Endometrial microvascular endothelial cells (primary cell): ENCODE measurements around the gene CHD2. TPM values are rescaled to one million over a fixed set of nuclear protein-coding genes. Genes with fewer than 3 reads are reported as not detected.
"Not testable (repeated sequence)": the region's sequence is repeated elsewhere in the genome, so short reads cannot be mapped to it uniquely, and the experiment has no call there.

Source experiments
- in situ Hi-C: cut with HindIII; loops from 2 replicates; pipeline ENCODE4 v1.10.0; 2017; ENCODE audit warnings: low sequenced_read_pairs, low pct_unique_long_range_greater_than_20kb; ENCODE audit errors: inconsistent ontology term
- total RNA-seq: library from RNA; depleted of rRNA; stranded (reverse); fragments of >200 nt; gene quantifications from one replicate; pipeline ENCODE4 v1.2.3, GENCODE V29; 2015; ENCODE audit errors: inconsistent ontology term

CHD2 gene
- total RNA-seq, 1 donor from 2014 or later, result 39.8 TPM

DNA sequence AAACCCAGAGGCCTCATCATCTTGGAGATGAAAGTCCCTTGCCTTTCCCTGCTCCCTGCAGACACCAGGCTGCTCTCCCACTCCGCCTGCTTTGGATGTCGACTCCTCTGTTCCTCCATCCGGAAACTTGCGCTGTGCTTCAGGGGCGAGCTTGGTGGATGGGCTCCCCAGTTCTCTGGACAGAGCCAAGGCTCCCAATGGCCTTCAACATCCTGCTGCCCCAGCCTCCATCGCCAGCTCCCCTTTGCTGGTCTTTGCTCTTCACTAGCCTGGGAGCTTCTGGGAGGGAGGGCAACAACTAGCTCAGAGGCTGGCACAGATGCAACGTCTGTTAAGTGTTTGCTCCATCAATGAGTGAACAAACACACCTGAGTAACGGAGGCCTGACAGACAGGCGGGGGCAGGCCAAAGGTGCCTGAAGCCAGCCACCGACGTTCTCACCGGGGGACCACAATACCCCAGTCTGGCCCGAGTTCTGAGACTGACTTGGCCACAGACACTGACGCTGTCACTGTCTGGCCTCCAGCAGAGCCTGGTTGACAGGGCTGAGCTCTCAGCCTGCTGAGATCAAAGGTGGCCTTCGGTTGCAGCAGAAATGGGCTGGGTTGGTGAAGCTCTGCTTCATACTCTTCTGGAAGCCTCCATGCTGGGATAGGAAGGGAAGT, 149.9 kb downstream of the CHD2 start:
- in situ Hi-C loops, result no loop called here

DNA sequence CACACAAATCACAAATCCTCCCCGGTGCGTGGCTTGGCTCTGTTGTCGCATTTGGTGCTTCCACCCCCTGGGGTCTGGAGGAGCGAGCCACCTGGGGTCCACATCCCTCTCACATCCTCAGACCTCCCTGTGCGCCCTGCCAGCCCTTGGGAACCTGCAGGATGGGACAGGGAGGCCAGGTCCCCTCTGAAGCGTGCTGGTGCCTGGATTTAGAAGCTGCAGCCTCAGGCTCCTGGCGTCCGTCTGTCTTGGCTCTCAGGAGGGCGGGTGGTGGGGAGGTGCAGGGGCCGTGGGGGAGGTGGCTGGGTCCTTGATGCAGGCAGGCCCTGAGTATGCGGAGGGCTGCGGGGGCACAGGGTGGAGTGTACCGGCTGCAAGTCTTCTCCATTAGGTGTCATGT, 150.5 kb downstream of the CHD2 start:
- in situ Hi-C loops, result no loop called here

- in situ Hi-C loops, result no loop called here
These were observed 151.3 kb downstream of the CHD2 start for GRCh38 chr15:93051236-93052089.

GRCh38 chr15:93052090-93052879, 152.2 kb downstream of the CHD2 start:
- in situ Hi-C loops, result no loop called here

DNA sequence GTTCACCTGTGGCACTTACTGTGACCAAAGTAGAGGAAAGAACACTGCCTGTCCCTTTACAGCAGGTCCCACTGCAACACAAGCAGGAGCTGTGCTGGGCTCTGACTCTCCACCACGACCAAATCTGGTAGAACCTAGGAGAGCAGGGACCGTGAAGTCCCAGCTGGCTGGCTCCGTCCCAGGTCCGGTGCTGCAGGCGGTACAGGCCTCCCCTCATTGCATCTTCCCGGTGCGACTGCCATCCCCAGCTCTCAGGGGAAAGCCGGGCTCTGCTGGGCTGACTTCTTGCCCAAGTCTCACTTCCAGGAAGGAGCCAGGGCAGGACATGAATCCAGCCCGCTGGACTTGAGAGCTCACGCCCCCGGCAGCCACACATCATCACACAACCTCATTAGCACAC, 155.1 kb downstream of the CHD2 start:
- in situ Hi-C loops, result no loop called here

GRCh38 chr15:93056836-93057235, 156.7 kb downstream of the CHD2 start:
- in situ Hi-C loops, result no loop called here

DNA sequence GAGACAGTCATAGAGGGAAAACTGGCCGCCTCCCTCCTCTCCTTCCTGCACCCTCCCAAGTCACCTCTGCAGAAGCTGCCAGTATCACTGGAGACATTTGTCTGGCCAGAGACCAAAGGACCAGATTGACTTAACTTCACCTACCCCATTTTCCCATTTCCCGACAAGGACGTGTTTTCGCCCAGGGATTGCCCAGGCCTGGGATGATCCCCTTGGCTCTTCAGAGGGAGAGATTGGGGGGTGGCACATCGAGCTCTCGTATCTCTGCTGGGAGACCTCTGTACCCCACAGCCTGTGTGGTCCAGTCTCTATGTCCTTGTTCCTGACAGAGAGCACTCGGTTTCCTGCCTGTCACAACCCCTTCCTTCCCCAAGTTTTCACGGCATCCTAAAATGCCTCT, 157.5 kb downstream of the CHD2 start:
- in situ Hi-C loops, result no loop called here

- in situ Hi-C loops, result no loop called here
These were observed 158.0 kb downstream of the CHD2 start for GRCh38 chr15:93058128-93058527.

DNA sequence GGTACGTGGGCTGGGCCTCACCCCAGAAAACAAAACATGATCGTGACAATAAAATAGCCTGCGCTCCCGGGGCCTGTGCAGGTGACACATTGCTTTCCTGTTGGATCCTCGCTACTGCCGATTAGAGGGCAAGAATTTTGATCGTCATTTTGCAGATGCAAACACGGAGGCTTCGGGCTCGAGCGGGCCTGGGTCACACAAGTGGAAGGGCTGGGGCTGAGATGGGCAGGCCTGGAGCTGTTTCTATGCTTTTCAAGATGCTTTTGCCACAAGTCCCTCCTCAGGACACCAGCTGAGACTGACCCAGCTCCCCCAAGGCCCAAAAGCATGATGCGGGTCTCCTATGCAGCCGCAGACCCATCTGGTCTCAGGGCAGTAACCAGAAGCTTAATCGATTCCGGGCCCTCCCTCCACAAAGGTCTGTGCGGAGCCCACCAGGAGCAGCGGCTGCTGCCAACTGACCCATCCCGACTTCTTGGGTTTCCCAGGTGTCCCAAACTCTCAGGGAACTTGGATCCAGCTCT, 158.8 kb downstream of the CHD2 start:
- in situ Hi-C loops, result no loop called here

GRCh38 chr15:93059442-93059841, 159.3 kb downstream of the CHD2 start:
- in situ Hi-C loops, result no loop called here

DNA sequence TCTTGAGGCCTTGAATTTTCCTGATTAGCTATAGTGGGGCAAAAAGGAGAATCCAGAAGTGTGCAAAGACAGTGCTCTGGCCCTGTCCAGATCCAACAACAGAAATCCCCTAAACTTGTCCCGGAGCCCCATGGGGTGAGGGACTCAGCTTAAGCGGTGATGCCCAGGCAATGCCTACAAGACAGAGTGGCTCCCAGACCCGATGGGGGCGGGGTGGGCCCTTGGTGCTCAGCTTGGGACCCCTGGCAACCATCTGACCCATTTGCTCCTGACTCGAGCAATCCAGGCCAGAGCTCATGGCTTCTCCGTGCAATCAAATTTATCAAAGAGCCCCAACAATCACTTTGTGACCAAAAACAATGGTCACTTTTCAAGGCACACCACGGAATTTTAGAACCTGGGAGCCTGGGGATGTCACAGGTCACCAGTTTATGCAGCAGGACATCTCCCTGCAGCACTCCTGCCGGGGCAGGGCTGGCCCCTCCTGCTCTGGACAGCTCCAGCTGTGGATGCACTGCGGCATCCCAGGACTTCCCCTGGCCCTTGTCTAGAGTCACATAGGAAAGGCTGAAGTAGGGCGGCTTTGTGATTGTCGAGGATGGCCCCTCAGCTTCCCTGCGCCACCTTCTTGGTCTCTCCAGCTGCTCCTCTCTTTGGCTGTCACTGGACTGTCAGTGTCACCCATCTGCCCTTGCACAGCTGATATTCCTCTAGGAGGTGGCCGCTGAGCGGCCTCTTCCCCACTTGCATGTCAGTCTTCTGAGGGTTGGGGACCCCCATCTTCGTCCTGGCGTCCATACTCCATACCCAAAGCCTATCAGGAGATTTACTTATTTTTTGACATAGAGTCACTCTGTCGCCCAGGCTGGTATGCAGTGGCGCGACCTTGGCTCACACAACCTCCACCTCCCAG, 160.5 kb downstream of the CHD2 start:
- in situ Hi-C loops, result no loop called here

GRCh38 chr15:93062628-93063261, 162.6 kb downstream of the CHD2 start:
- in situ Hi-C loops, result not testable (repeated sequence)

- in situ Hi-C loops, result no loop called here
These were observed 163.1 kb downstream of the CHD2 start for GRCh38 chr15:93063262-93063671.

DNA sequence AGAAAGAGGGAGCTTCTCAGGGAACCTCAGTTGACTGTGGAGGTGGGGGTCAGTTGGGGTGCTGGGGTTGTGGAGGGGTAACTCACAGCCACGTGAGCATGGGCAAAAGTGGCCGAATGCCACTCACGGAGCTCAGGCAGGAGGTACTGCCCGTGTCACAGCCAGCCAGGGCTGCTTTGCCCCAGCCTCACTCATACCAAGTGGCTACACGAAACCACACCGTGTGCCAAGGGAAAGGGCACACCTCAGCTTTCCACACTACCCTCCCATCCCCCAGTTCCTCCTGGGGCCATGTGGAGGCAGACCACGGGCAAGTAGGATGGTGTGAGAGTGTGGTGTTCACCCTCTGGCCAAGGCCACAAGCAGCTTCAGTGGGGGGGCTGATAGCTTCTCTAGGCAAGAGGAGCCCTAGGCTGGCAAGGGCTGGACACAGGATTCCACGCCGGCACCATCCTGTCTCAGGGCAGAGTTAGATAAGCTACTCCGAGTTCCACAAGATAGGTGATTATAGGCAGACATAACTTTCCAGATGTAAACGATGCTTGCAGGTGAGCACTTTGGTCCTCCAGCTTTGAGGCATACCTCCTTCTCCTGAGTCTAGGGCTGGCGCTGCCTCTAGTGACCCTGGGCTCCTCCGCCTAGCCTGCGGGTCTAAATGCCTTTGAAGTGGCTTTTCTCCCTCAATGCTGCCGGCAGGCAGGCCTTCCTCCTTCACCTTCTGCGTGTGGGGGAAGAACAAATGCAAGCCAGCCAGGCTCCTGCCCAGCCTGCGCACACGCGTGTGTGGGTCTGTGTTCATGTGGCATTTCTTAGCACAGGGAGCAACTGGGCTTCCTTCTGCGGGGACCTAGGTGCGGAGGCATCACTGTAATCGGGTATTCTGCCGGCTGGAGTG, 163.9 kb downstream of the CHD2 start:
- in situ Hi-C loops, result no loop called here

GRCh38 chr15:93065641-93066045, 165.5 kb downstream of the CHD2 start:
- in situ Hi-C loops, result no loop called here

GRCh38 chr15:93066224-93066681, 166.1 kb downstream of the CHD2 start:
- in situ Hi-C loops, result no loop called here
